NT2/D1 (cell line): Measurements from ENCODE around the gene TMEM125.

Experiments used
- DNase-seq: peaks from one replicate; pipeline ENCODE4 v3.0.0-alpha.2; 2011; ENCODE audit warnings: low read depth, low spot score
- H3K27me3 ChIP-seq: 2 replicates; pipeline ENCODE4 v1.6.0; 2011; ENCODE audit warnings: mild to moderate bottlenecking; ENCODE audit not compliant: insufficient read length, insufficient read depth
- H3K36me3 ChIP-seq: 2 replicates; pipeline ENCODE4 v1.6.1; 2011; ENCODE audit warnings: mild to moderate bottlenecking, low read length, mixed read lengths; ENCODE audit not compliant: insufficient read depth, insufficient read length
- H3K4me1 ChIP-seq: 2 replicates; pipeline ENCODE4 v1.5.1; 2011; ENCODE audit not compliant: insufficient read depth, insufficient read length
- H3K4me3 ChIP-seq: 2 replicates; pipeline ENCODE4 v1.5.1; 2011; ENCODE audit warnings: low read depth; ENCODE audit not compliant: insufficient read length
- H3K9ac ChIP-seq: 2 replicates; pipeline ENCODE4 v1.6.0; 2011; ENCODE audit warnings: low read depth; ENCODE audit not compliant: insufficient read length
- H3K9me3 ChIP-seq: 2 replicates; pipeline ENCODE4 v1.5.1; 2011; ENCODE audit warnings: mild to moderate bottlenecking, low read length; ENCODE audit not compliant: insufficient read depth
- SUZ12 ChIP-seq: IDR thresholded peaks from 2 replicates; pipeline ENCODE4 v1.6.1; 2011; ENCODE audit not compliant: insufficient read length, insufficient read depth; ENCODE audit errors: extremely low read depth
- YY1 ChIP-seq: IDR thresholded peaks from 2 replicates; pipeline ENCODE4 v1.6.1; 2011; ENCODE audit not compliant: insufficient read length, insufficient read depth
- ZNF274 ChIP-seq: IDR thresholded peaks from 2 replicates; pipeline ENCODE4 v1.6.1; 2011; ENCODE audit warnings: mild to moderate bottlenecking, low read depth, low read length

Gene TMEM125

GRCh38 chr1:43296207-43296606, 26.4 kb downstream of the TMEM125 start:
- TF ChIP-seq SUZ12 (no peak), ZNF274 (no peak), YY1 (no peak)
- Histone ChIP-seq H3K9me3 (no peaks in the 10 kb centered on the region), H3K27me3 (no peaks in the 10 kb centered on the region), H3K4me3 (no peak overlapping the region), H3K9ac (no peak overlapping the region), H3K4me1 (peaks cover 14% of the 10 kb centered on the region), H3K36me3 (no peaks in the 10 kb centered on the region)
- DNase-seq = no peak

- no peak overlapping the region for H3K4me3 ChIP-seq
- no peak for TF ChIP-seq SUZ12
- no peak for TF ChIP-seq ZNF274
- no peak for TF ChIP-seq YY1
- DNase-seq = no peak
- H3K36me3 ChIP-seq = no peaks in the 10 kb centered on the region
- no peak overlapping the region for H3K9ac ChIP-seq
- peaks cover 17% of the 10 kb centered on the region for H3K4me1 ChIP-seq
- no peaks in the 10 kb centered on the region for H3K9me3 ChIP-seq
- no peaks in the 10 kb centered on the region for H3K27me3 ChIP-seq
Measured at GRCh38 chr1:43298055-43298454, 28.3 kb downstream of the TMEM125 start.

GRCh38 chr1:43299101-43299500, 29.3 kb downstream of the TMEM125 start:
- Histone ChIP-seq H3K9ac (no peak overlapping the region), H3K27me3 (no peaks in the 10 kb centered on the region), H3K9me3 (no peaks in the 10 kb centered on the region), H3K4me1 (peaks cover 27% of the 10 kb centered on the region), H3K4me3 (no peak overlapping the region), H3K36me3 (no peaks in the 10 kb centered on the region)
- no peak for DNase-seq
- no peak for TF ChIP-seq YY1
- TF ChIP-seq SUZ12 = no peak
- no peak for TF ChIP-seq ZNF274

GRCh38 chr1:43300378-43301094, 30.8 kb downstream of the TMEM125 start, which contains the start of gene TIE1:
Gene TIE1, plus strand, starts transcription at chr1:43300982. Its CDS starts 90 bp downstream, at chr1:43301072.
- Histone ChIP-seq H3K27me3 (no peaks in the 10 kb centered on the region), H3K36me3 (no peaks in the 10 kb centered on the region), H3K9me3 (no peaks in the 10 kb centered on the region), H3K4me1 (peaks cover 38% of the 10 kb centered on the region), H3K4me3 (no peak within 1 kb of the TSS), H3K9ac (no peak within 1 kb of the TSS)
- TF ChIP-seq ZNF274 = no peak
- no peak for TF ChIP-seq SUZ12
- TF ChIP-seq YY1 = no peak
- no peak for DNase-seq

- no peak for TF ChIP-seq ZNF274
- TF ChIP-seq SUZ12 = no peak
- Histone ChIP-seq H3K9me3 (no peaks in the 10 kb centered on the region), H3K36me3 (no peaks in the 10 kb centered on the region), H3K4me3 (no peak overlapping the region), H3K27me3 (no peaks in the 10 kb centered on the region), H3K9ac (no peak overlapping the region), H3K4me1 (peaks cover 38% of the 10 kb centered on the region)
- DNase-seq = no peak
Measured at GRCh38 chr1:43302201-43302600, 32.4 kb downstream of the TMEM125 start.

GRCh38 chr1:43302721-43303470, 33.1 kb downstream of the TMEM125 start:
- Histone ChIP-seq H3K9ac (no peak overlapping the region), H3K27me3 (no peaks in the 10 kb centered on the region), H3K36me3 (no peaks in the 10 kb centered on the region), H3K4me1 (peaks cover 38% of the 10 kb centered on the region), H3K9me3 (no peaks in the 10 kb centered on the region), H3K4me3 (no peak overlapping the region)
- no peak for TF ChIP-seq YY1
- TF ChIP-seq SUZ12 = no peak
- no peak for TF ChIP-seq ZNF274
- no peak for DNase-seq

GRCh38 chr1:43303471-43304313, 33.9 kb downstream of the TMEM125 start:
- H3K27me3 ChIP-seq = no peaks in the 10 kb centered on the region
- no peak overlapping the region for H3K9ac ChIP-seq
- no peaks in the 10 kb centered on the region for H3K9me3 ChIP-seq
- no peak for DNase-seq
- no peak overlapping the region for H3K4me3 ChIP-seq
- no peaks in the 10 kb centered on the region for H3K36me3 ChIP-seq
- TF ChIP-seq YY1 = no peak
- no peak for TF ChIP-seq ZNF274
- no peak for TF ChIP-seq SUZ12
- H3K4me1 ChIP-seq = peaks cover 38% of the 10 kb centered on the region
